Neural crest cell (in vitro differentiated cells): ENCODE data around the gene MOSPD3. TPM values are rescaled to one million over a fixed set of nuclear protein-coding genes. Genes with fewer than 3 reads are reported as not detected.

ENCODE experiments used
- DNase-seq: peaks from one replicate; pipeline ENCODE4 v3.0.0; 2021; ENCODE audit warnings: low read depth, mixed read lengths, low spot score
- H3K27ac Mint-ChIP-seq: one replicate; pipeline ENCODE4 v1.8.0; 2021; ENCODE audit warnings: mild to moderate bottlenecking, mixed read lengths; ENCODE audit not compliant: unreplicated experiment
- H3K27me3 Mint-ChIP-seq: 2 replicates; pipeline ENCODE4 v1.8.0; 2021; ENCODE audit warnings: low read depth, mild to moderate bottlenecking, mixed read lengths
- H3K36me3 Mint-ChIP-seq: 2 replicates; pipeline ENCODE4 v1.8.0; 2021; ENCODE audit warnings: low read depth, mild to moderate bottlenecking, mixed read lengths
- H3K4me1 Mint-ChIP-seq: 2 replicates; pipeline ENCODE4 v1.8.0; 2021; ENCODE audit warnings: mixed read lengths
- H3K4me3 Mint-ChIP-seq: one replicate; pipeline ENCODE4 v1.8.0; 2021; ENCODE audit warnings: mild to moderate bottlenecking, mixed read lengths
- H3K9me3 Mint-ChIP-seq: 2 replicates; pipeline ENCODE4 v1.8.0; 2021; ENCODE audit warnings: mixed read lengths
- CTCF ChIP-seq: fragments of 200-600 bp; sonication (generic); conservative IDR thresholded peaks from 2 replicates; pipeline ENCODE4 v1.5.0; 2021; ENCODE audit warnings: antibody characterized with exemption, mild to moderate bottlenecking
- total RNA-seq: library from RNA; stranded (reverse); gene quantifications from 2 replicates; pipeline ENCODE4 v1.2.1, GENCODE V29; 2021

Gene MOSPD3
- total RNA-seq, 1 donor from 2014 or later, result 24.3 TPM

DNA sequence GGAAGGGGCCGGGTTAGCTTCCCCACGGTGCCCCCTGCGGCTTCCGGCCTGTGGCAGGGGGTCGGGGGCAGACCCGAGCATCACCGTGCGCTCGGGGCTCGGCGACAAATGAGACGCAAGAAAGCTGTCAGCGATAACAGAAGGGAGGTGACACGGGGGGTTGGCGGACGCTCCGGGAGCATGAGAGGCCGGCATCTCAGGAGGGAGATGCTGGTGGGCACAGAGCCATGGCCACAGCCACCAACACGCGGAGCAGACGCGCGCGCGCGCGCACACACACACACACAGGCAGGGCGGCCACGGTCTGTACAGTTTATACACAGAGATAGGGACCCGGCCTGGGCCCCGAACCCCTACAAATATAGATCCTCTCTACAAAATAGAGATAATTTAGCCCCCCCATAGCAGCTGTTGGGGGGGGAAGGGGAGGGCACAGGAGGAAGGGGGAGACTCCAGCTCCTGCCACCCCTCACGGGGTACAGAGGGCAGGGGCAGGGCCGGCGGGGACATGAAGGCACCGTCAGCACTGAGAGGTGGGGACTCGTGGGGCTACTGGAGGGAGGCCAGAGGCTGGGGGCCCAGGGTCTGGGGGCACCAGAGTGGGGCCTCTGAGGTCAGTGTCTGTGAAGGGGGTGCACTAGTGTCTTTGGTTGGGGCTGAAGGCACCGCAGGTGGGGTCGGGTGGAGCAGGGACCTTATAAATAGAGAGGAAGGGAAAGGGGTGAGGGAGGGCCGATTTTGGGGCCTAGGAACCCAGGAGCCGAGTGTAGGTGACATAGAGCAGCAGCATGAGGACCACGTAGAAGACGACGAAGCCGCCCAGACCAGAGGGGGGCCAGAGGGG, 37.8 kb upstream of the MOSPD3 start:
- Mint-ChIP-seq H3K9me3 (no peaks in the 10 kb centered on the region), H3K27me3 (peaks cover 14% of the 10 kb centered on the region), H3K4me3 (no peak overlapping the region), H3K4me1 (peaks cover 5% of the 10 kb centered on the region), H3K36me3 (no peaks in the 10 kb centered on the region), H3K27ac (peak overlapping the region; percentile 52)
- no peak for TF ChIP-seq CTCF
- no peak for DNase-seq

GRCh38 chr7:100575206-100575631, 37.1 kb upstream of the MOSPD3 start:
- H3K9me3 Mint-ChIP-seq, result no peaks in the 10 kb centered on the region
- peaks cover 13% of the 10 kb centered on the region for H3K27me3 Mint-ChIP-seq
- peaks cover 5% of the 10 kb centered on the region for H3K4me1 Mint-ChIP-seq
- TF ChIP-seq CTCF, result no peak
- no peak for DNase-seq
- no peak overlapping the region for H3K4me3 Mint-ChIP-seq
- no peak overlapping the region for H3K27ac Mint-ChIP-seq
- H3K36me3 Mint-ChIP-seq, result no peaks in the 10 kb centered on the region

GRCh38 chr7:100575746-100576383, 36.5 kb upstream of the MOSPD3 start:
- Mint-ChIP-seq H3K4me1 (peaks cover 5% of the 10 kb centered on the region), H3K36me3 (no peaks in the 10 kb centered on the region), H3K9me3 (no peaks in the 10 kb centered on the region), H3K4me3 (no peak overlapping the region), H3K27ac (no peak overlapping the region), H3K27me3 (peaks cover 9% of the 10 kb centered on the region)
- no peak for DNase-seq
- no peak for TF ChIP-seq CTCF

- TF ChIP-seq CTCF, result no peak
- DNase-seq, result no peak
- H3K27ac Mint-ChIP-seq, result no peak overlapping the region
- no peak overlapping the region for H3K4me3 Mint-ChIP-seq
- H3K9me3 Mint-ChIP-seq, result no peaks in the 10 kb centered on the region
- peaks cover 5% of the 10 kb centered on the region for H3K27me3 Mint-ChIP-seq
- no peaks in the 10 kb centered on the region for H3K36me3 Mint-ChIP-seq
- H3K4me1 Mint-ChIP-seq, result peaks cover 5% of the 10 kb centered on the region
Observed at GRCh38 chr7:100576384-100576993, 35.9 kb upstream of the MOSPD3 start.

- no peak overlapping the region for H3K4me3 Mint-ChIP-seq
- no peaks in the 10 kb centered on the region for H3K36me3 Mint-ChIP-seq
- peaks cover under 1% of the 10 kb centered on the region for H3K27me3 Mint-ChIP-seq
- H3K4me1 Mint-ChIP-seq, result peaks cover 1% of the 10 kb centered on the region
- DNase-seq, result no peak
- TF ChIP-seq CTCF, result no peak
- H3K27ac Mint-ChIP-seq, result no peak overlapping the region
- no peaks in the 10 kb centered on the region for H3K9me3 Mint-ChIP-seq
Observed at GRCh38 chr7:100577103-100577502, 35.2 kb upstream of the MOSPD3 start.
